Measurements from ENCODE around the gene CAPN12. TPM values are rescaled to one million over a fixed set of nuclear protein-coding genes. Genes with fewer than 3 reads are reported as not detected.
"Not testable (repeated sequence)": the region's sequence is repeated elsewhere in the genome, so short reads cannot be mapped to it uniquely, and the experiment has no call there.

The CAPN12 gene
- total and polyA plus RNA-seq, 2 of the 8 experiments (the other 6 are each of a cell fraction or from before 2014, with no cell fraction given): 8.8 to 20.0 TPM

GRCh38 chr19:38790507-38791403 lies 46.5 kb upstream of the CAPN12 start:
- H3K4me1 ChIP-seq (replicated peaks in 1 of 4; ENCODE audit: control insufficient read depth in 3 of 4, insufficient read depth in 4 of 4, low read length in 3 of 4); H2BK5ac ChIP-seq (ENCODE audit: low read depth, low read length); H3K79me1 ChIP-seq (ENCODE audit: low read depth, low read length); H2AK5ac ChIP-seq (ENCODE audit: low read depth, low read length); H3K9ac ChIP-seq (replicated peaks in 1 of 4; ENCODE audit: extremely low read depth in 1 of 4, low read depth in 3 of 4, low read length in 3 of 4); H2BK120ac ChIP-seq (replicated peaks; ENCODE audit: low read depth, low read length); H2AFZ ChIP-seq (ENCODE audit: low read length); H3K4me3 ChIP-seq (ENCODE audit: extremely low read depth in 1 of 4, insufficient read depth in 2 of 4, low read depth in 3 of 4, low read length in 4 of 4); H3K4ac ChIP-seq (replicated peaks; ENCODE audit: insufficient read length, low read depth, low read length); POLR2A ChIA-PET (ENCODE audit: partially characterized antibody); H3K23me2 ChIP-seq (ENCODE audit: low read depth, low read length); H3K4me2 ChIP-seq (ENCODE audit: insufficient read depth in 1 of 2, low read depth in 2 of 2, low read length in 2 of 2); H4K91ac ChIP-seq (replicated peaks; ENCODE audit: insufficient read length, low read length); H3K79me2 ChIP-seq (ENCODE audit: control insufficient read depth in 1 of 2, insufficient read depth in 2 of 2, low read length in 2 of 2); H3K27ac ChIP-seq (ENCODE audit: low read depth, low read length); H3K14ac ChIP-seq (ENCODE audit: insufficient read length); H3K9me3 ChIP-seq (ENCODE audit: insufficient read depth in 2 of 2, low read depth in 1 of 2, low read length in 1 of 2); DNase-seq (ENCODE audit: low read depth in 1 of 2, low spot score in 2 of 2); H4K20me1 ChIP-seq (replicated peaks in 1 of 2; ENCODE audit: control insufficient read depth in 1 of 2, insufficient read depth in 2 of 2, low read length in 2 of 2); CTCF ChIA-PET (ENCODE audit: partially characterized antibody); H3K18ac ChIP-seq (ENCODE audit: extremely low read depth, low read length); H2BK15ac ChIP-seq (ENCODE audit: low read length); H3K23ac ChIP-seq (ENCODE audit: insufficient read length); H3K36me3 ChIP-seq (ENCODE audit: control insufficient read depth in 2 of 4, insufficient read depth in 4 of 4, low read length in 3 of 4); H3K56ac ChIP-seq (replicated peaks; ENCODE audit: insufficient read length, low read depth, low read length); H2BK12ac ChIP-seq (ENCODE audit: low read depth, low read length); H4K8ac ChIP-seq (ENCODE audit: extremely low read depth, insufficient read depth, low read length); H2BK20ac ChIP-seq (ENCODE audit: low read length); H4K5ac ChIP-seq (ENCODE audit: insufficient read length, low read depth, low read length): not testable (repeated sequence)
- peak; percentile 71 for FAIRE-seq
- peaks cover 0 to 12% (median 3%) of the 10 kb centered on the region in 4 experiments; a peak in 4 of 7 replicates for H3K27me3 ChIP-seq (replicated peaks in 1 of 4; ENCODE audit: control insufficient read depth in 3 of 4, extremely low read depth in 1 of 4, insufficient read depth in 3 of 4, low read length in 3 of 4)
- WGBS, 2 experiments (ENCODE audit: extremely low coverage in 1 of 2, insufficient coverage in 1 of 2, insufficient read length in 1 of 2, insufficient replicate concordance in 2 of 2, low coverage in 1 of 2, low lambda C conversion rate in 2 of 2, missing lambda C conversion rate in 1 of 2): 69% methylated on average over 13 of the region's 49 CpGs; no CpG with 5 or more reads in 1 of the 2 experiments
